Measurements from ENCODE around the gene ARID1B. TPM values are rescaled to one million over a fixed set of nuclear protein-coding genes. Genes with fewer than 3 reads are reported as not detected.

Gene ARID1B
- total RNA-seq, 1 experiment from 2014 or later: 91.7 TPM

GRCh38 chr6:156948807-156949206 is 171.6 kb downstream of the ARID1B start:
- no TSS peak for BruUV-seq (replicated peaks)
- Histone ChIP-seq H3K4me3 (ENCODE audit: low read depth in 2 of 2, low read length in 2 of 2) (no peak overlapping the region), H3K36me3 (ENCODE audit: control insufficient read depth, insufficient read depth, low read length) (no peaks in the 10 kb centered on the region), H3K27me3 (ENCODE audit: control insufficient read depth, insufficient read depth, low read length) (no peaks in the 10 kb centered on the region), H3K27ac (ENCODE audit: low read length) (no peak overlapping the region; the same call in 1 of the 2 replicates), H3K4me1 (ENCODE audit: control insufficient read depth, insufficient read depth, low read length) (peaks cover 42% of the 10 kb centered on the region), H3K9me3 (ENCODE audit: control insufficient read depth, insufficient read depth, low read depth, low read length) (no peaks in the 10 kb centered on the region)
- DNase-seq (ENCODE audit: low read depth, low spot score): no peak
- peak; percentile 77 for ATAC-seq
- TF ChIP-seq SIN3A (IDR thresholded peaks at IDR 0.05; ENCODE audit: borderline replicate concordance, insufficient read depth, low read depth, low read length) (no peak), POLR2AphosphoS5 (IDR thresholded peaks at IDR 0.05; ENCODE audit: low read depth, low read length) (no peak), REST (IDR thresholded peaks at IDR 0.05; ENCODE audit: insufficient read depth in 1 of 2, low read depth in 2 of 2, low read length in 1 of 2) (no peak), TCF7L2 (IDR thresholded peaks at IDR 0.05; ENCODE audit: low read depth, low read length) (no peak), CTCF (IDR thresholded peaks at IDR 0.05) (no peak)
- intact Hi-C loops (cut with micrococcal nuclease; ENCODE audit: unreplicated experiment): no loop called here
- ChIA-PET POLR2A (interaction anchor here (0.6 kb wide), 1 partner anchor 32 kb away, joined by 3 read pairs; no protein-coding TSS in a partner anchor), CTCF (interaction anchor here (0.7 kb wide), 1 partner anchor 289 kb away, joined by 3 read pairs; no protein-coding TSS in a partner anchor)
- in situ Hi-C loops (cut with HindIII; ENCODE audit: low pct_unique_long_range_greater_than_20kb, low sequenced_read_pairs): no loop called here

- Histone ChIP-seq H3K27me3 (ENCODE audit: control insufficient read depth, insufficient read depth, low read length) (no peaks in the 10 kb centered on the region), H3K27ac (ENCODE audit: low read length) (no peak overlapping the region; the same call in 1 of the 2 replicates), H3K4me1 (ENCODE audit: control insufficient read depth, insufficient read depth, low read length) (peaks cover 46% of the 10 kb centered on the region), H3K9me3 (ENCODE audit: control insufficient read depth, insufficient read depth, low read depth, low read length) (no peaks in the 10 kb centered on the region), H3K4me3 (ENCODE audit: low read depth in 2 of 2, low read length in 2 of 2) (no peak overlapping the region), H3K36me3 (ENCODE audit: control insufficient read depth, insufficient read depth, low read length) (no peaks in the 10 kb centered on the region)
- ChIA-PET POLR2A (interaction anchor here (0.6 kb wide), 1 partner anchor 31 kb away, joined by 3 read pairs; no protein-coding TSS in a partner anchor), CTCF (interaction anchor here (0.7 kb wide), 1 partner anchor 290 kb away, joined by 3 read pairs; no protein-coding TSS in a partner anchor)
- in situ Hi-C loops (cut with HindIII; ENCODE audit: low pct_unique_long_range_greater_than_20kb, low sequenced_read_pairs): no loop called here
- no TSS peak for BruUV-seq (replicated peaks)
- no peak for TF ChIP-seq SIN3A (IDR thresholded peaks at IDR 0.05; ENCODE audit: borderline replicate concordance, insufficient read depth, low read depth, low read length)
- no peak for TF ChIP-seq CTCF (IDR thresholded peaks at IDR 0.05)
- no peak for TF ChIP-seq REST (IDR thresholded peaks at IDR 0.05; ENCODE audit: insufficient read depth in 1 of 2, low read depth in 2 of 2, low read length in 1 of 2)
- no peak for TF ChIP-seq TCF7L2 (IDR thresholded peaks at IDR 0.05; ENCODE audit: low read depth, low read length)
- TF ChIP-seq POLR2AphosphoS5 (IDR thresholded peaks at IDR 0.05; ENCODE audit: low read depth, low read length): no peak
- DNase-seq (ENCODE audit: low read depth, low spot score) (no peak), ATAC-seq (peak; percentile 84)
- intact Hi-C loops (cut with micrococcal nuclease; ENCODE audit: unreplicated experiment): no loop called here
These were observed 172.2 kb downstream of the ARID1B start for GRCh38 chr6:156949376-156949775.
